HUES64 (cell line): ENCODE data around the gene OR51D1.

Source experiments
- H3K27ac ChIP-seq: 2 replicates; pipeline ENCODE4 v1.7.0; 2013; ENCODE audit warnings: low read depth, low read length, inconsistent platforms
- H3K27me3 ChIP-seq: 2 replicates; pipeline ENCODE4 v1.6.1; 2013; ENCODE audit warnings: mild to moderate bottlenecking, low read length; ENCODE audit not compliant: insufficient read depth
- H3K36me3 ChIP-seq: 2 replicates; pipeline ENCODE4 v1.6.1; 2013; ENCODE audit warnings: mild to moderate bottlenecking, low read length; ENCODE audit not compliant: insufficient read depth
- H3K4me1 ChIP-seq: 2 replicates; pipeline ENCODE4 v1.6.1; 2013; ENCODE audit warnings: mild to moderate bottlenecking, low read length, moderate library complexity; ENCODE audit not compliant: insufficient read depth
- H3K4me3 ChIP-seq: 2 replicates; pipeline ENCODE4 v1.5.1; 2013; ENCODE audit warnings: mild to moderate bottlenecking, low read length, moderate library complexity
- H3K9ac ChIP-seq: 2 replicates; pipeline ENCODE4 v1.6.1; 2013; ENCODE audit warnings: mild to moderate bottlenecking, low read depth, low read length
- H3K9me3 ChIP-seq: 2 replicates; pipeline ENCODE4 v1.6.1; 2013; ENCODE audit warnings: low read depth, low read length; ENCODE audit not compliant: insufficient read depth
- WGBS: fragments of 150-250, 120-280 bp; methylation state at CpG from one replicate; pipeline ENCODE4 v1.1.7; 2013; ENCODE audit warnings: missing lambda C conversion rate; 5-methylcytosine and 5-hydroxymethylcytosine counted together

Gene OR51D1

GRCh38 chr11:4677948-4678347 is 40.7 kb downstream of the OR51D1 start:
- no peak overlapping the region for H3K9ac ChIP-seq
- 98% methylated on average over 2 of the region's 2 CpGs for WGBS
- H3K9me3 ChIP-seq: no peaks in the 10 kb centered on the region
- no peaks in the 10 kb centered on the region for H3K4me1 ChIP-seq
- H3K27ac ChIP-seq: no peak overlapping the region
- H3K36me3 ChIP-seq: no peaks in the 10 kb centered on the region
- no peak overlapping the region for H3K4me3 ChIP-seq
- H3K27me3 ChIP-seq: no peaks in the 10 kb centered on the region

GRCh38 chr11:4680341-4680740 is 43.1 kb downstream of the OR51D1 start:
- Histone ChIP-seq H3K27me3 (no peaks in the 10 kb centered on the region), H3K4me1 (no peaks in the 10 kb centered on the region), H3K4me3 (no peak overlapping the region), H3K9ac (no peak overlapping the region), H3K36me3 (no peaks in the 10 kb centered on the region), H3K9me3 (no peaks in the 10 kb centered on the region), H3K27ac (no peak overlapping the region)
- 95% methylated on average over 3 of the region's 3 CpGs for WGBS

- Histone ChIP-seq H3K27me3 (no peaks in the 10 kb centered on the region), H3K4me3 (no peak overlapping the region), H3K4me1 (no peaks in the 10 kb centered on the region), H3K27ac (no peak overlapping the region), H3K9me3 (no peaks in the 10 kb centered on the region), H3K9ac (no peak overlapping the region), H3K36me3 (no peaks in the 10 kb centered on the region)
- 91% methylated on average over 1 of the region's 2 CpGs for WGBS
Measured at GRCh38 chr11:4682623-4683419, 45.5 kb downstream of the OR51D1 start.

- H3K27ac ChIP-seq: no peak overlapping the region
- no peaks in the 10 kb centered on the region for H3K4me1 ChIP-seq
- no peaks in the 10 kb centered on the region for H3K9me3 ChIP-seq
- 92% methylated on average over 3 of the region's 3 CpGs for whole genome bisulfite sequencing
- no peak overlapping the region for H3K9ac ChIP-seq
- H3K36me3 ChIP-seq: no peaks in the 10 kb centered on the region
- no peaks in the 10 kb centered on the region for H3K27me3 ChIP-seq
- H3K4me3 ChIP-seq: no peak overlapping the region
Measured at GRCh38 chr11:4684631-4685285, 47.5 kb downstream of the OR51D1 start.
